ENCODE data around the gene MAP2K1.

Gene MAP2K1

GRCh38 chr15:66472176-66472999 lies 85.7 kb downstream of the MAP2K1 start:
- in situ Hi-C loops (cut with HindIII; ENCODE audit: low sequenced_read_pairs), result no loop called here

DNA sequence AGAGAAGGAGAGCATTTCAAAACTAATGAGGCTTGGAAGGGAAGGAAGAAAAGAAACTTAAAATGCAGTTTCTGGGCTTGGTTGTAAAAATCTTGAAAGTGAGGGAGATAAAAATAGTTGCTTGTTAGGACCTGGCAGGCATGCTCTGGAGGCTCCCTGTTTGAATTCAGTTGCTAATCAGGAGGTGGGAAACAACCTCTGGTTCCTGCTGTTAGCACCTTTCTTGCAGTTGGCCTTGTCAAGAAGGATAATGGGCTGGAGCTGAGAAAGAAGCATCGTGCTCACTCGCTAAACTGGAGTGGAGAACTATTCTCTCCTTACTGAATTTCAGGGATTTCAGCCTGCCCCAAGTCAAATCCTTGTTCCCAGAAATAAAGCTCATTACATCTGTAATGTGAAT lies 87.4 kb downstream of the MAP2K1 start:
- in situ Hi-C loops (cut with HindIII; ENCODE audit: low sequenced_read_pairs), result no loop called here

- in situ Hi-C loops (cut with HindIII; ENCODE audit: low sequenced_read_pairs), result no loop called here
Observed at GRCh38 chr15:66474963-66475362, 88.3 kb downstream of the MAP2K1 start.

GRCh38 chr15:66476535-66476934 lies 89.8 kb downstream of the MAP2K1 start:
- in situ Hi-C loops (cut with HindIII; ENCODE audit: low sequenced_read_pairs), result no loop called here

DNA sequence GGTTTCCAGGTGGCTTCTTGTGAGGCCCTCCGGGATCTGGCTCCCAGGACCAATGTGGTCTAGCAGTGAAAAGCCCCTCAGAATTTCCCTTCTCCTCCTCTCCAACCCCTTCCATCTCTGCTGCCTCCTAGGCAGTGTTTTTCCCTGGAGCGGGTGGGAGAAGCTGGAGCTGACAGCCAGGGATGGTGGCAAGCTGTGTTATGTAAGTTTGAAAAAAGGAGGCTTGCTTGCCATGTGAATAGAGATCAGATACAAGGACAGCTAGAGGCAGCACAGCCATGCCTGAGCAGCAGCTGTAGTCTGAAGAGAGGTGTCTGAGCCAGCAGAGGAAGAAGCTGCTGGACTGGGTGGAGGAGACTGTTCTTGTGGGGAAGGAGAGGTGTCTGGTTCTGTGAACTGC lies 90.3 kb downstream of the MAP2K1 start:
- in situ Hi-C loops (cut with HindIII; ENCODE audit: low sequenced_read_pairs), result no loop called here

GRCh38 chr15:66480267-66480666 lies 93.6 kb downstream of the MAP2K1 start:
- in situ Hi-C loops (cut with HindIII; ENCODE audit: low sequenced_read_pairs), result no loop called here

- in situ Hi-C loops (cut with HindIII; ENCODE audit: low sequenced_read_pairs), result no loop called here
Observed at GRCh38 chr15:66481107-66481856, 94.6 kb downstream of the MAP2K1 start.

DNA sequence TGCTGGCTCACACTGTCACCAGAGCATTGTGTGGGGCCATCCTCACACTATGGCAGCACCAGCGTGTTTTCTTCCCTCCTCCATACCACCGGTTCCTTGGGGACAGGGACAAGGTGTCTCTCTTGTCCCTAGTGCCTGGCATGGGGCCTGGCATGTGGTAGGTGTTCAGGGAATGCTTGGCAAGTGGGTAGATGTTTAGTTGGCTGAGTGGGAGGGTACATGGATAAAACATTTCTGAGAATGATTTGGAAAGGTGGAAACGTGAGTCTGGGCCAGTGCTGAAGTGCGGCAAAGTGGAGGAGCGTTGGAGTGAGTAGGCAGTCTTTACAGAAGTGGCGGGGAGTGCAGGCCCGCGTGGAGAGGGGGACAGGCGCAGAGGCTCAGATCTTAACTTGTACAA lies 95.8 kb downstream of the MAP2K1 start:
- in situ Hi-C loops (cut with HindIII; ENCODE audit: low sequenced_read_pairs), result no loop called here

- in situ Hi-C loops (cut with HindIII; ENCODE audit: low sequenced_read_pairs), result no loop called here
Observed at GRCh38 chr15:66483131-66483566, 96.4 kb downstream of the MAP2K1 start.

GRCh38 chr15:66484539-66485112 lies 97.9 kb downstream of the MAP2K1 start:
- in situ Hi-C loops (cut with HindIII; ENCODE audit: low sequenced_read_pairs), result no loop called here

- in situ Hi-C loops (cut with HindIII; ENCODE audit: low sequenced_read_pairs), result no loop called here
Observed at GRCh38 chr15:66486887-66487286, 100.2 kb downstream of the MAP2K1 start.

DNA sequence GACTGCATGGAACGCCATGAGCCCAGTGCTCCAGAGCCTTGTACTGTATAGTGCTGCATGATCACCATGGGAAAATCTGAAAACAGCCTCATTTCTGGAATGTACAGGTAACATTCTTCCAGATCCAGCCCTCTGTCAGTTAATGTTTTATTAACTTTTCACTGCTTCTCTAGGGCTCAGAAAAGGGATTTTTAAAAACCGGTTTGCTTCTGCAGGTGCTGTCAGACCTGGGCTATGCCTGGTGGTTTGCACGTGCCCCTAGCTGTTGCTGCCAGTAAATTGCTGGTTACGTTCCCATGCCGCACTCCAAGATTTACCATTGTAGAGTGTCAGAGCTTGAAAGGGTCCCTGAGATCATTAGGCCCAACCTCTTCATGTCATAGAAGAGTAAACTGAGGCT lies 101.8 kb downstream of the MAP2K1 start:
- in situ Hi-C loops (cut with HindIII; ENCODE audit: low sequenced_read_pairs), result no loop called here

- in situ Hi-C loops (cut with HindIII; ENCODE audit: low sequenced_read_pairs), result no loop called here
Observed at GRCh38 chr15:66489179-66489791, 102.6 kb downstream of the MAP2K1 start.

DNA sequence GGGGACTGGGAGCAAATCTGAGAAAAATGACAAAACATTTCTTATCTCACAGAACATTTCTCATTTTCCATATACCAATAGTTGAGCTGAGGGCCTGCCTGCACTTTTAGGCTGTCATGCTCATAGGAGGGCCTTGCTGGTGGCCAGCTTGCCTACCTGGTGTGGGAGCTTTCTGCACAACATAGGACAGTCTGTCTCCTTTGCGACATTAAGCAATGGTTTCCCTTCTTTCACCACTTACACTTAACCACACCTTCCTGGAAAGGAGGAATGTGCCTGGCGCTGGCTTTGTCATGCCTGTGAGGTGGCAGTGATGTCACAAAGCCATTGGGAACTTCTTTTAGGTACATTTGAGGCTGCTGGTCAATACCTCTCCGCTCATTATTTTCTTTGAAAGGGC lies 105.1 kb downstream of the MAP2K1 start:
- in situ Hi-C loops (cut with HindIII; ENCODE audit: low sequenced_read_pairs), result loop anchor here (10.0 kb wide), 2 partner anchors 97 to 177 kb away; no protein-coding TSS in a partner anchor

- in situ Hi-C loops (cut with HindIII; ENCODE audit: low sequenced_read_pairs), result loop anchor here (10.0 kb wide), 2 partner anchors 99 to 179 kb away; no protein-coding TSS in a partner anchor
Observed at GRCh38 chr15:66494262-66494661, 107.5 kb downstream of the MAP2K1 start.

DNA sequence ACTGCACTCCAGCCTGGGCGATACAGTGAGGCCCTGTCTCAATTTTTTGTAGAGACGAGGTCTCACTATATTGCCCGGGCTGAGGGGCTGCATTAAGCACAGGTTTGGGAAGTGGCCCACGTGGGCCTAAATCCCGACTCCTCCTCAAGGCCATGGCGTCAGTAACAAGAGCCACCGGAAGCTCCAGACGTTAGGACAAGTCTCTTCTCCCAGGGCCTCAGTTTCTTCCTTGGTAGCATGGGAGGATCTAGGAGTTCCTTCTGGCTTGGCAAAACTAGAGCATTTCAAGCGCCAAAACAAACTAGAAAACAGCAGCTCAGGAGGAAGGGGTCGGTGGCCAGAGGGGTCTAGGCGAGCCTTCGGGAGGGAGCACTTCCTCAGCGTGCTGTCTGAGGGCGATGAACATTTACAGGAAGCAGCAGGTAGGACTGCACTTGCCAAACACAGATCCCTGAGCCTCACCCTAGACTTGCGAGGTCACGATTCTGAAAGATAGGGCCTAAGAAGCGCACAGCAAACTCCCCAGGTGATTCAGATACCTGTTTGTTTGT lies 110.3 kb downstream of the MAP2K1 start:
- in situ Hi-C loops (cut with HindIII; ENCODE audit: low sequenced_read_pairs), result loop anchor here (10.0 kb wide), 2 partner anchors 102 to 182 kb away; no protein-coding TSS in a partner anchor

- in situ Hi-C loops (cut with HindIII; ENCODE audit: low sequenced_read_pairs), result loop anchor here (10.0 kb wide), 2 partner anchors 103 to 183 kb away; no protein-coding TSS in a partner anchor
Observed at GRCh38 chr15:66497502-66498455, 111.1 kb downstream of the MAP2K1 start, which contains the start of gene SNAPC5. TSS of gene SNAPC5 (minus strand) at chr15:66497762. CDS start at chr15:66497731, 31 bp downstream.

GRCh38 chr15:66498501-66499386 lies 112.0 kb downstream of the MAP2K1 start:
- in situ Hi-C loops (cut with HindIII; ENCODE audit: low sequenced_read_pairs), result loop anchor here (10.0 kb wide), 2 partner anchors 104 to 184 kb away; no protein-coding TSS in a partner anchor
